Measurements from ENCODE around the gene TNRC6C. TPM values are rescaled to one million over a fixed set of nuclear protein-coding genes. Genes with fewer than 3 reads are reported as not detected.

TNRC6C gene
- total and polyA plus RNA-seq, 8 donors = 14.0 to 20.3 (median 16.6) TPM

DNA sequence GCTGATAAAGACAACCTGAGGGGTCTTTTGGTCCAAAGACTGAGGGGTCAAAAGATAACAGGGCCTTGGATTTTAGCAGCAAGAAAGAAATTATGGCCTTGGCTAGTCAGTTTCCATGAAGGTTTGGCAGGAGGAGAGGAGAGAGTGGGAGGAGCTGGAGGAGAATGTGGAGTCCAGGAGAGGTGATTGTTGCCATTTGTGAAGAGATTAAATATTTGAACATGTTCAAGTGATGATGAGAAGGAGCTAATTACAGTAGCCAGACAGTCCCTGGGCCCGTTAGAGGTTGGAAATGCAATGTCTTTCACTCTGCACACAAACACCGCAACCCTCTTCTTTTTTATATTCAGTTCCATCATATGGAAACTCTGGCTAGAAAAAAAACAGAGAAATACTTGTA is 68.6 kb downstream of the TNRC6C start:
- Histone ChIP-seq H3K4me3 (no peak overlapping the region), H3K9me3 (no peaks in the 10 kb centered on the region), H3K27me3 (no peaks in the 10 kb centered on the region), H3K36me3 (peaks cover 0 to 8% of the 10 kb centered on the region in 2 donors), H3K4me1 (peaks cover 0 to 7% of the 10 kb centered on the region in 2 donors), H3K27ac (no peak overlapping the region)
- TF ChIP-seq CTCF (IDR thresholded peaks at IDR 0.05) = no peak
- peak; percentile 61 for ATAC-seq
- intact Hi-C loops (cut with DNase I) = no loop called here
- DNase-seq = no peak

- H3K4me1 ChIP-seq = peaks cover 0 to 7% of the 10 kb centered on the region in 2 donors
- ATAC-seq = no peak
- no peaks in the 10 kb centered on the region for H3K27me3 ChIP-seq
- no peaks in the 10 kb centered on the region for H3K9me3 ChIP-seq
- no peak for DNase-seq
- TF ChIP-seq CTCF (IDR thresholded peaks at IDR 0.05) = no peak
- peaks cover 0 to 20% of the 10 kb centered on the region in 2 donors for H3K36me3 ChIP-seq
- H3K4me3 ChIP-seq = no peak overlapping the region
- no peak overlapping the region for H3K27ac ChIP-seq
- intact Hi-C loops (cut with DNase I) = no loop called here
Measured at GRCh38 chr17:78029697-78030096, 71.2 kb downstream of the TNRC6C start.

- Histone ChIP-seq H3K4me1 (peaks cover 0 to 4% of the 10 kb centered on the region in 2 donors), H3K9me3 (no peaks in the 10 kb centered on the region), H3K4me3 (no peak overlapping the region), H3K27me3 (no peaks in the 10 kb centered on the region), H3K27ac (peak overlapping the region in 1 of 2 donors; percentile 20), H3K36me3 (peaks cover 0 to 20% of the 10 kb centered on the region in 2 donors)
- intact Hi-C loops (cut with DNase I) = no loop called here
- no peak for TF ChIP-seq CTCF (IDR thresholded peaks at IDR 0.05)
- ATAC-seq (no peak), DNase-seq (no peak)
Measured at GRCh38 chr17:78031435-78031834, 72.9 kb downstream of the TNRC6C start.

GRCh38 chr17:78032166-78032565 is 73.7 kb downstream of the TNRC6C start:
- no peak overlapping the region for H3K4me3 ChIP-seq
- H3K9me3 ChIP-seq = no peaks in the 10 kb centered on the region
- TF ChIP-seq CTCF (IDR thresholded peaks at IDR 0.05) = no peak
- peak overlapping the region in 1 of 2 donors; percentile 20 for H3K27ac ChIP-seq
- DNase-seq = peak in 2 of 4 donors; percentile 53 to 58
- intact Hi-C loops (cut with DNase I) = no loop called here
- H3K27me3 ChIP-seq = no peaks in the 10 kb centered on the region
- ATAC-seq = peak; percentile 46
- H3K4me1 ChIP-seq = no peaks in the 10 kb centered on the region
- H3K36me3 ChIP-seq = peaks cover 0 to 20% of the 10 kb centered on the region in 2 donors

GRCh38 chr17:78034429-78035091 is 76.1 kb downstream of the TNRC6C start:
- ATAC-seq = no peak
- DNase-seq = no peak
- no peaks in the 10 kb centered on the region for H3K4me1 ChIP-seq
- intact Hi-C loops (cut with DNase I) = no loop called here
- no peaks in the 10 kb centered on the region for H3K9me3 ChIP-seq
- peaks cover 0 to 20% of the 10 kb centered on the region in 2 donors for H3K36me3 ChIP-seq
- no peak overlapping the region for H3K4me3 ChIP-seq
- no peak for TF ChIP-seq CTCF (IDR thresholded peaks at IDR 0.05)
- no peaks in the 10 kb centered on the region for H3K27me3 ChIP-seq
- no peak overlapping the region for H3K27ac ChIP-seq
